ENCODE results near the gene MXRA7. TPM values are rescaled to one million over a fixed set of nuclear protein-coding genes. Genes with fewer than 3 reads are reported as not detected.
"Not testable (repeated sequence)": the region's sequence is repeated elsewhere in the genome, so short reads cannot be mapped to it uniquely, and the experiment has no call there.

Gene MXRA7
- total and polyA plus RNA-seq, 8 donors = 41.4 to 209 (median 71.6) TPM

DNA sequence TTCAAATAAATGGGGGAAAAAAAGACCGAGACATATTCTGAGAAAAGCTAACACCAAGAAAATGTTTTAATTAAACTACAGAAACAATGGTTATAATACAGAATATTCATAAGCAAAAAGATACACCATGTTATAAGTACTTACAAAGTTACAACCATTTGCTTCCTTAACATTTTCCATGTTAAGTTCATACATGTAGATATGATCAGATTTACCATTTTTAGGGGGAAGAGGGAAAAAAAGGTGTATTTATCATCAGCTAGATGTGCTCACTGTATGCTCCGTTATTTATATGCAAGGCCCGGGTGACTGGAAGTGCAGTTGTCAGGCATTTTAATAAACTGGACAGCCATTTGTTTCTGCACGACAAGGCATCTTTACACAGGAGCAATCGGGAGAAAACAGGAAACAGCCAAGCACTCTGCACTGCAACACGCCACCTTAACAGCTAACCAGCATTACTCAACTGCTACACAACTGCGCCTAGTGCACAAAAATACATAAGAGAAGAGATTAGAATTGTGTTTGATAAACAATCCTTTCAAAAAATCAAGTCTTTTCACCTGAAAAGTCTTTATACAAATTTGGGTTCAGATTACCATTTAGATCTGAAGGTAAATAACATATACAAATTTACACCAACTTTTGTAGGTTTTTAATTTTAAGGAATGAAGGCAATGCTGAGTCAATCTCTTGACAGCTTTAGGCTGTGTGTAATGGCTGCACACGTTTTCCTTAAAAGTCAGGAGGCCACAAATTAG lies 23.5 kb upstream of the MXRA7 start:
- DNase-seq = peak in 1 of 2 donors; percentile 64
- H3K4me3 ChIP-seq = peak overlapping the region; percentile 67 to 94 (median 88)
- 10 to 16% (median 12%) methylated on average over 8 of the region's 8 CpGs for WGBS, 5 donors
- H3K27ac ChIP-seq = peak overlapping the region; percentile 6 to 100 (median 99)
- intact Hi-C loops (cut with DNase I; ENCODE audit: low total_unique reads) = no loop called here
- peaks cover 41 to 66% (median 58%) of the 10 kb centered on the region in 4 donors for H3K36me3 ChIP-seq
- H3K27me3 ChIP-seq = no peaks in the 10 kb centered on the region
- no peaks in the 10 kb centered on the region for H3K9me3 ChIP-seq
- no peak for TF ChIP-seq POLR2A (IDR thresholded peaks at IDR 0.05)
- no peak for TF ChIP-seq POLR2AphosphoS5 (IDR thresholded peaks at IDR 0.05)
- no peak for TF ChIP-seq CTCF (IDR thresholded peaks at IDR 0.05)
- TF ChIP-seq EP300 (IDR thresholded peaks at IDR 0.05) = no peak
- H3K4me1 ChIP-seq = peaks cover 46 to 78% (median 69%) of the 10 kb centered on the region in 4 donors

GRCh38 chr17:76733618-76733957 lies 22.8 kb upstream of the MXRA7 start:
- peaks cover 41 to 67% (median 58%) of the 10 kb centered on the region in 4 donors for H3K36me3 ChIP-seq
- no peak for DNase-seq
- H3K27me3 ChIP-seq = no peaks in the 10 kb centered on the region
- H3K9me3 ChIP-seq = no peaks in the 10 kb centered on the region
- peak overlapping the region in 3 of 5 donors; percentile 14 to 100 (median 95) for H3K27ac ChIP-seq
- WGBS, 5 donors = 52 to 79% (median 67%) methylated on average over 1 of the region's 1 CpG
- intact Hi-C loops (cut with DNase I; ENCODE audit: low total_unique reads) = no loop called here
- peak overlapping the region in 2 of 4 donors; percentile 67 to 84 for H3K4me3 ChIP-seq
- H3K4me1 ChIP-seq = peaks cover 43 to 78% (median 70%) of the 10 kb centered on the region in 4 donors
- TF ChIP-seq CTCF (IDR thresholded peaks at IDR 0.05) = no peak
- no peak for TF ChIP-seq EP300 (IDR thresholded peaks at IDR 0.05)
- TF ChIP-seq POLR2AphosphoS5 (IDR thresholded peaks at IDR 0.05) = no peak
- TF ChIP-seq POLR2A (IDR thresholded peaks at IDR 0.05) = no peak

GRCh38 chr17:76732734-76733617 lies 22.2 kb upstream of the MXRA7 start:
- intact Hi-C loops (cut with DNase I; ENCODE audit: low total_unique reads) = no loop called here
- 60 to 78% (median 70%) methylated on average over 3 of the region's 3 CpGs for WGBS, 5 donors
- Histone ChIP-seq H3K9me3 (no peaks in the 10 kb centered on the region), H3K4me3 (peak overlapping the region in 2 of 4 donors; percentile 67 to 84), H3K4me1 (peaks cover 42 to 79% (median 71%) of the 10 kb centered on the region in 4 donors), H3K27ac (peak overlapping the region in 3 of 5 donors; percentile 14 to 100 (median 95)), H3K27me3 (no peaks in the 10 kb centered on the region), H3K36me3 (peaks cover 41 to 67% (median 58%) of the 10 kb centered on the region in 4 donors)
- no peak for TF ChIP-seq POLR2A (IDR thresholded peaks at IDR 0.05)
- no peak for TF ChIP-seq EP300 (IDR thresholded peaks at IDR 0.05)
- TF ChIP-seq CTCF (IDR thresholded peaks at IDR 0.05) = no peak
- TF ChIP-seq POLR2AphosphoS5 (IDR thresholded peaks at IDR 0.05) = no peak
- no peak for DNase-seq

DNA sequence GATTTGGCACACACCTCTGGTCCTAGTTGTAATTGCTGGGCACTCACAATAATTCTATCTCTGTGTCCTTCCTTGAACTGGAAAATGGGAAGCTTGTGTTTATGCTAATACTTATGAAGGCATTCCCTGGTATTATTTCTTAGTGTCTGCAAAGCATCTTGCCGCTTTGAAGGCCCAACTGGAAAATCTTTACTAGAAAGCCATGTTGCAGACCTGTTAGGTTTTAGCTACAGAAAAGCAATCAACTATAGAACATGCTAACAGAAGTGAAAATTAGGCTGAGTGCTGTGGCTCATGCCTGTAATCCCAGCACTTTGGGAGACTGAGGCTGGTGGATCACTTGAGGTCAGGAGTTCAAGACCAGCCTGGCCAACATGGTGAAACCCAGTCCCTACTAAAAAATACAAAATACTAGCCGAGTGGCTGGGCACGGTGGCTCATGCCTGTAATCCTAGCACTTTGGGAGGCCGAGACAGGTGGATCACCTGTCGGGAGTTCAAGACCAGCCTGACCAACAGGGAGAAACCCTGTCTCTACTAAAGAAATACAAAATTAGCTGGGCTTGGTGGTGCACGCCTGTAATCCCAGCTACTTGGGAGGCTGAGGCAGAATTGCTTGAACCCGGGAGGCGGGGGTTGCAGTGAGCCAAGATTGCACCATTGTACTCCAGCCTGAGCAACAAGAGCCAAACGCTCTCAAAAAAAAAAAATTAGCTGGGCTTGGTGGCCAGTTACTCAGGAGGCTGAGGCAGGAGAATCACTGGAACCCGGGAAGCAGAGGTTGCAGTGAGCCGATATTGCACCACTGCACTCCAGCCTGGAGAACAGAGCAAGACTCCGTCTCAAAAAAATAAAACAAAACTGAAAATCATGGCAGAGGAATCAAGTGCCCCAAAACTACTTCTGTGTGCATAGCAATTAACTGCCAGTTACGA lies 21.3 kb upstream of the MXRA7 start:
- H3K27ac ChIP-seq = peak overlapping the region in 2 of 5 donors; percentile 44 to 53
- peaks cover 50 to 87% (median 77%) of the 10 kb centered on the region in 4 donors for H3K4me1 ChIP-seq
- DNase-seq; intact Hi-C loops (cut with DNase I; ENCODE audit: low total_unique reads); H3K27me3 ChIP-seq; H3K4me3 ChIP-seq; H3K9me3 ChIP-seq: not testable (repeated sequence)
- peaks cover 41 to 67% (median 58%) of the 10 kb centered on the region in 4 donors for H3K36me3 ChIP-seq
- WGBS, 5 donors = 79 to 87% (median 86%) methylated on average over 13 of the region's 13 CpGs

All from stomach (tissue), 9 donors.